HCT116 (cell line): ENCODE measurements around the gene GPN3. TPM values are rescaled to one million over a fixed set of nuclear protein-coding genes. Genes with fewer than 3 reads are reported as not detected.

Experiments used
- ATAC-seq: fragments of 200-7000 bp; cut with Tn5 transposase; 2 replicates; pipeline ENCODE4 v1.9.1; 2020; ENCODE audit warnings: mild to moderate bottlenecking, moderate library complexity
- BruUV-seq: library from RNA; stranded (reverse); fragments of 400-500 nt; replicated peaks from 2 replicates; lab custom pipeline; 2021; lab: Mats Ljungman, UMichigan
- CTCF ChIA-PET: fragments of 300-600 bp; sonication (Branson Sonifier 250); formaldehyde crosslinking; loops from one replicate; lab custom pipeline; 2021; ENCODE audit warnings: antibody characterized with exemption; lab: Charles Lee
- POLR2A ChIA-PET: fragments of 300-600, 350-600 bp; sonication (Branson Sonifier 250); formaldehyde crosslinking; loops from one replicate; lab custom pipeline; 2021; ENCODE audit warnings: antibody characterized with exemption; lab: Charles Lee
- RAD21 ChIA-PET, 2 experiments: fragments of 300-600 bp; sonication (Branson Sonifier 250); formaldehyde crosslinking; loops; one replicate each; lab custom pipeline; 2023; ENCODE audit warnings: low total read pairs in 2 of 2; ENCODE audit not compliant: uncharacterized antibody in 2 of 2, unreplicated experiment in 2 of 2, low non-redundant PET in 1 of 2; lab: Charles Lee
- DNase-seq: peaks from one replicate; pipeline ENCODE4 v3.0.0-alpha.2; 2010; ENCODE audit warnings: low read depth, low spot score
- H2AFZ ChIP-seq: fragments of 200-600 bp; shearing (Covaris generic), sonication (generic); 2 replicates; pipeline ENCODE4 v1.6.1; 2017; ENCODE audit warnings: low read depth, mixed run types, mixed read lengths, antibody characterized with exemption, low read length; ENCODE audit not compliant: poor library complexity, severe bottlenecking
- H3K27ac ChIP-seq: 2 replicates; pipeline ENCODE4 v1.5.1; 2012; ENCODE audit warnings: low read depth, low read length
- H3K27me3 ChIP-seq: fragments of 200-600 bp; sonication (generic); 2 replicates; pipeline ENCODE4 v1.6.1; 2016; ENCODE audit warnings: mixed run types, low read length, mixed read lengths; ENCODE audit not compliant: insufficient read depth
- H3K36me3 ChIP-seq, 2 experiments: fragments of 200-500 bp in 1 of 2; fragments of 200-600 bp in 1 of 2; sonication (Bioruptor generic) in 1 of 2; sonication (generic) in 1 of 2; 2 replicates each; pipeline versions ENCODE4 v1.5.1 to v1.6.1; 2014 to 2016; ENCODE audit warnings: low read length in 2 of 2, inconsistent platforms in 1 of 2, mixed read lengths in 1 of 2, mixed run types in 1 of 2; ENCODE audit not compliant: insufficient read depth in 2 of 2, control insufficient read depth in 1 of 2
- H3K4me1 ChIP-seq, 2 experiments: fragments of 200-600 bp in 1 of 2; sonication (generic) in 1 of 2; 2 replicates each; pipeline versions ENCODE4 v1.5.1 to v1.6.1; 2012 to 2017; ENCODE audit warnings: low read length in 2 of 2, inconsistent platforms in 1 of 2, mild to moderate bottlenecking in 1 of 2, mixed read lengths in 1 of 2, mixed run types in 1 of 2, moderate library complexity in 1 of 2; ENCODE audit not compliant: insufficient read depth in 2 of 2, control insufficient read depth in 1 of 2
- H3K4me2 ChIP-seq: fragments of 200-600 bp; sonication (generic); 2 replicates; pipeline ENCODE4 v1.6.1; 2017; ENCODE audit warnings: mixed run types, low read length, mixed read lengths
- H3K4me3 ChIP-seq, 2 experiments: fragments of 200-600 bp in 1 of 2; sonication (generic) in 1 of 2; replicated peaks in 1 of 2; 2 replicates each; pipeline ENCODE4 v1.5.1; 2011 to 2016; ENCODE audit warnings: low read length in 2 of 2, control low read depth in 1 of 2, low read depth in 1 of 2, mild to moderate bottlenecking in 1 of 2, mixed read lengths in 1 of 2, mixed run types in 1 of 2
- H3K79me2 ChIP-seq: fragments of 200-600 bp; sonication (generic); 2 replicates; pipeline ENCODE4 v1.6.1; 2017; ENCODE audit warnings: mild to moderate bottlenecking, mixed run types, low read length, moderate library complexity, mixed read lengths; ENCODE audit not compliant: insufficient read depth
- H3K9ac ChIP-seq: fragments of 200-600 bp; sonication (generic); 2 replicates; pipeline ENCODE4 v1.6.1; 2016; ENCODE audit warnings: low read length, mixed read lengths
- H3K9me2 ChIP-seq: fragments of 200-600 bp; sonication (generic), shearing (Covaris generic); 2 replicates; pipeline ENCODE4 v1.6.1; 2017; ENCODE audit warnings: mixed run types, mild to moderate bottlenecking, moderate library complexity; ENCODE audit not compliant: insufficient read depth
- H3K9me3 ChIP-seq, 2 experiments: fragments of 200-500 bp in 1 of 2; fragments of 200-600 bp in 1 of 2; sonication (Bioruptor generic) in 1 of 2; sonication (generic) in 1 of 2; 2 replicates each; pipeline ENCODE4 v1.6.1; 2014 to 2017; ENCODE audit warnings: low read length in 2 of 2, mixed read lengths in 2 of 2, inconsistent platforms in 1 of 2, low read depth in 1 of 2, mild to moderate bottlenecking in 1 of 2, mixed run types in 1 of 2, moderate library complexity in 1 of 2; ENCODE audit not compliant: control insufficient read depth in 1 of 2, insufficient read depth in 1 of 2
- H4K20me1 ChIP-seq: fragments of 200-600 bp; sonication (generic), shearing (Covaris generic); 2 replicates; pipeline ENCODE4 v1.6.1; 2017; ENCODE audit warnings: mixed run types, mild to moderate bottlenecking, moderate library complexity; ENCODE audit not compliant: insufficient read depth
- CEBPB ChIP-seq: IDR thresholded peaks from 2 replicates; pipeline ENCODE4 v1.6.1; 2012; ENCODE audit warnings: low read depth
- FOSL1 ChIP-seq: IDR thresholded peaks from 2 replicates; pipeline ENCODE4 v1.6.1; 2012; ENCODE audit warnings: low read depth
- intact Hi-C: fragments of 100-400 bp; cut with micrococcal nuclease; formaldehyde crosslinking; loops from 2 replicates; pipeline ENCODE4 v1.10.0; 2022
- total RNA-seq: library from RNA; stranded (reverse); gene quantifications from one replicate; pipeline ENCODE4 v1.2.1, GENCODE V29; 2021; ENCODE audit not compliant: unreplicated experiment
- TF ChIP-seq, protein P1 (sequence below), 3 experiments: fragments of 200-600 bp in 1 of 3; sonication (generic) in 1 of 3; IDR thresholded peaks in 2 of 3; conservative IDR thresholded peaks in 1 of 3; 2 replicates each; pipeline ENCODE4 v1.5.1; 2012 to 2017; ENCODE audit warnings: low read depth in 2 of 3, low read length in 2 of 3, antibody characterized with exemption in 1 of 3, borderline replicate concordance in 1 of 3, control low read depth in 1 of 3, mild to moderate bottlenecking in 1 of 3, mixed read lengths in 1 of 3, mixed run types in 1 of 3, moderate library complexity in 1 of 3; ENCODE audit not compliant: insufficient read depth in 1 of 3

GPN3 gene
- total RNA-seq, 1 experiment from 2014 or later: 46.2 TPM

GRCh38 chr12:110516995-110517394 is 48.9 kb upstream of the GPN3 start:
- RAD21 ChIA-PET: no interaction called here
- no peaks in the 10 kb centered on the region for H4K20me1 ChIP-seq
- H3K36me3 ChIP-seq: no peaks in the 10 kb centered on the region
- BruUV-seq: no TSS peak
- intact Hi-C loops: no loop called here
- peaks cover 0 to 7% of the 10 kb centered on the region in 2 experiments; a peak in 3 of 4 replicates for H3K4me1 ChIP-seq
- H3K9me2 ChIP-seq: no peaks in the 10 kb centered on the region
- POLR2A ChIA-PET: no interaction called here
- CTCF ChIA-PET: no interaction called here
- no peaks in the 10 kb centered on the region for H3K9me3 ChIP-seq
- no peak overlapping the region for H3K4me3 ChIP-seq
- no peaks in the 10 kb centered on the region for H3K79me2 ChIP-seq
- H3K4me2 ChIP-seq: no peak overlapping the region
- no peak overlapping the region for H3K27ac ChIP-seq
- no peak overlapping the region for H2AFZ ChIP-seq
- no peak overlapping the region for H3K9ac ChIP-seq
- H3K27me3 ChIP-seq: no peaks in the 10 kb centered on the region
- TF ChIP-seq FOSL1: no peak
- TF ChIP-seq, protein P1, sequence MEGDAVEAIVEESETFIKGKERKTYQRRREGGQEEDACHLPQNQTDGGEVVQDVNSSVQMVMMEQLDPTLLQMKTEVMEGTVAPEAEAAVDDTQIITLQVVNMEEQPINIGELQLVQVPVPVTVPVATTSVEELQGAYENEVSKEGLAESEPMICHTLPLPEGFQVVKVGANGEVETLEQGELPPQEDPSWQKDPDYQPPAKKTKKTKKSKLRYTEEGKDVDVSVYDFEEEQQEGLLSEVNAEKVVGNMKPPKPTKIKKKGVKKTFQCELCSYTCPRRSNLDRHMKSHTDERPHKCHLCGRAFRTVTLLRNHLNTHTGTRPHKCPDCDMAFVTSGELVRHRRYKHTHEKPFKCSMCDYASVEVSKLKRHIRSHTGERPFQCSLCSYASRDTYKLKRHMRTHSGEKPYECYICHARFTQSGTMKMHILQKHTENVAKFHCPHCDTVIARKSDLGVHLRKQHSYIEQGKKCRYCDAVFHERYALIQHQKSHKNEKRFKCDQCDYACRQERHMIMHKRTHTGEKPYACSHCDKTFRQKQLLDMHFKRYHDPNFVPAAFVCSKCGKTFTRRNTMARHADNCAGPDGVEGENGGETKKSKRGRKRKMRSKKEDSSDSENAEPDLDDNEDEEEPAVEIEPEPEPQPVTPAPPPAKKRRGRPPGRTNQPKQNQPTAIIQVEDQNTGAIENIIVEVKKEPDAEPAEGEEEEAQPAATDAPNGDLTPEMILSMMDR (IDR thresholded peaks at IDR 0.05 in 2 of 3, conservative IDR thresholded peaks at IDR 0.05 in 1 of 3; ENCODE audit: borderline replicate concordance in 1 of 3, insufficient read depth in 1 of 3, low read depth in 2 of 3, low read length in 2 of 3): no peak
- no peak for DNase-seq
- no peak for ATAC-seq

DNA sequence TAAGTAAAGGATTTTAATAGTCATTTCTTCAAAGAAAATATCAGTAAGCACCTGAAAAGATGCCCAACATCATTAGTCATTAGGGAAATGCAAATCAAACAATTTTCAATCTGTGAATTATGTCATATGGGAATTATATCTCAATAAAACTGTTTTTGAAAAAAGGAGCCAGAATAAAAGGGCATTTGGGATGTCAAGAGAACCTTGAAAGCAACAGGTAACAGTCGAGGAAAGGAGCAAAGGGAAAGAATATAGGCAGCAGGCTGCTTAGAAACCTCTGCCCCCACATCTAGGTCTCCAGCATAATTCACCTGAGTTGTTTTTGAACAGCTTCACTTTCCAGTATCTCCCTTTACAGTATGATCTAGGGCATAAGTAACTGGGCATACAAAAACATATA is 46.3 kb upstream of the GPN3 start:
- ATAC-seq (no peak), DNase-seq (no peak)
- Histone ChIP-seq H3K4me1 (peaks cover 0 to 7% of the 10 kb centered on the region in 2 experiments; a peak in 3 of 4 replicates), H3K9ac (no peak overlapping the region), H2AFZ (no peak overlapping the region), H4K20me1 (no peaks in the 10 kb centered on the region), H3K9me2 (no peaks in the 10 kb centered on the region), H3K36me3 (no peaks in the 10 kb centered on the region), H3K4me3 (no peak overlapping the region), H3K9me3 (no peaks in the 10 kb centered on the region), H3K4me2 (no peak overlapping the region), H3K27me3 (no peaks in the 10 kb centered on the region), H3K79me2 (no peaks in the 10 kb centered on the region), H3K27ac (no peak overlapping the region)
- RAD21 ChIA-PET: no interaction called here
- TF ChIP-seq, protein P1 (IDR thresholded peaks at IDR 0.05 in 2 of 3, conservative IDR thresholded peaks at IDR 0.05 in 1 of 3; ENCODE audit: borderline replicate concordance in 1 of 3, insufficient read depth in 1 of 3, low read depth in 2 of 3, low read length in 2 of 3): no peak
- no peak for TF ChIP-seq CEBPB
- BruUV-seq: no TSS peak
- POLR2A ChIA-PET: no interaction called here
- intact Hi-C loops: no loop called here
- CTCF ChIA-PET: interaction anchor here (2.0 kb wide), 1 partner anchor 86 kb away, joined by 11 read pairs; no protein-coding TSS in a partner anchor
